H1 (cell line): ENCODE results near the gene THTPA. TPM values are rescaled to one million over a fixed set of nuclear protein-coding genes. Genes with fewer than 3 reads are reported as not detected.

ENCODE experiments used
- KDM1A ChIP-seq: fragments of 200-600, 300-600 bp; sonication (generic); IDR thresholded peaks from 2 replicates; pipeline ENCODE4 v1.7.1; 2016; ENCODE audit warnings: mild to moderate bottlenecking, low read length, borderline replicate concordance
- MAFK ChIP-seq: IDR thresholded peaks from 2 replicates; pipeline ENCODE4 v1.6.1; 2012; ENCODE audit warnings: low read depth, mild to moderate bottlenecking, improper control_type of control experiment, low read length
- MAX ChIP-seq: IDR thresholded peaks from 2 replicates; pipeline ENCODE4 v1.6.1; 2012; ENCODE audit warnings: inconsistent platforms
- polyA plus RNA-seq, 7 experiments: library from polyadenylated mRNA; depleted of rRNA in 3 of 7; stranded (reverse) in 5 of 7; unstranded in 2 of 7; fragments of >200 nt in 5 of 7; fragments of 200-250 nt in 2 of 7; gene quantifications; 1 replicate in 5 of 7; 2 replicates in 1 of 7; 4 replicates in 1 of 7; pipeline versions ENCODE4 v1.2.1 to v1.2.3, GENCODE V29; 2011 to 2013; ENCODE audit warnings: missing spikeins in 2 of 7, mixed read lengths in 2 of 7
- total RNA-seq: library from RNA; stranded (reverse); fragmentation: NEBNext Ultra II Directional; extraction: Animal tissue kit (Norgen Biotek cat#: 25700); gene quantifications from 2 replicates; pipeline ENCODE4 v1.2.1, GENCODE V29; 2021

Gene THTPA
- total and polyA plus RNA-seq, 2 of the 8 experiments (the other 6 are each of a cell fraction or from before 2014, with no cell fraction given) = 16.6 to 19.0 TPM

- 0 out of 2 replicates have a peak, but pooled peaks have one; percentile 42 for TF ChIP-seq KDM1A
- no peak for TF ChIP-seq MAFK
- TF ChIP-seq MAX = peak; percentile 53
Measured at GRCh38 chr14:23578560-23579310, 22.7 kb downstream of the THTPA start, which contains the start of gene JPH4 (continued).
